DND-41 (cell line): Measurements from ENCODE around the gene PTX3.

ENCODE experiments used
- ATAC-seq: fragments of 200-7000 bp; cut with Tn5 transposase; 3 replicates; pipeline ENCODE4 v1.9.1; 2021; ENCODE audit warnings: low read depth; ENCODE audit not compliant: insufficient read depth
- DNase-seq: peaks from one replicate; pipeline ENCODE4 v3.0.0-alpha.2; 2020
- H2AFZ ChIP-seq: 2 replicates; pipeline ENCODE4 v1.6.0; 2012; ENCODE audit warnings: low read depth, low read length
- H3K27ac ChIP-seq: 2 replicates; pipeline ENCODE4 v1.5.1; 2012; ENCODE audit warnings: low read length, inconsistent platforms
- H3K27me3 ChIP-seq: fragments of 200-600 bp; sonication (generic); 2 replicates; pipeline ENCODE4 v1.6.0; 2012; ENCODE audit warnings: low read length, mild to moderate bottlenecking, inconsistent platforms; ENCODE audit not compliant: insufficient read depth, poor library complexity
- H3K36me3 ChIP-seq: 2 replicates; pipeline ENCODE4 v1.5.1; 2012; ENCODE audit warnings: low read length, inconsistent platforms; ENCODE audit not compliant: insufficient read depth
- H3K4me1 ChIP-seq: 2 replicates; pipeline ENCODE4 v1.5.1; 2012; ENCODE audit warnings: mild to moderate bottlenecking, low read length; ENCODE audit not compliant: insufficient read depth
- H3K4me2 ChIP-seq: 2 replicates; pipeline ENCODE4 v1.6.0; 2012; ENCODE audit warnings: mild to moderate bottlenecking, moderate library complexity, low read length, inconsistent platforms; ENCODE audit not compliant: insufficient read depth
- H3K4me3 ChIP-seq, 2 experiments: fragments of 200-600 bp in 1 of 2; shearing (Covaris generic) in 1 of 2; 2 replicates each; pipeline ENCODE4 v1.5.1; 2012 to 2016; ENCODE audit warnings: inconsistent platforms in 2 of 2, low read length in 2 of 2, mild to moderate bottlenecking in 2 of 2, low read depth in 1 of 2, moderate library complexity in 1 of 2
- H3K79me2 ChIP-seq: 2 replicates; pipeline ENCODE4 v1.6.0; 2012; ENCODE audit warnings: low read length, inconsistent platforms; ENCODE audit not compliant: insufficient read depth
- H3K9ac ChIP-seq: 2 replicates; pipeline ENCODE4 v1.6.0; 2012; ENCODE audit warnings: low read depth, mild to moderate bottlenecking, inconsistent platforms, low read length, moderate library complexity
- H3K9me3 ChIP-seq: 2 replicates; pipeline ENCODE4 v1.5.1; 2012; ENCODE audit warnings: low read length, moderate library complexity, mild to moderate bottlenecking, inconsistent platforms; ENCODE audit not compliant: insufficient read depth, severe bottlenecking
- H4K20me1 ChIP-seq: 2 replicates; pipeline ENCODE4 v1.6.0; 2012; ENCODE audit warnings: low read length; ENCODE audit not compliant: insufficient read depth
- CTCF ChIP-seq: IDR thresholded peaks from 2 replicates; pipeline ENCODE4 v1.5.1; 2012; ENCODE audit warnings: borderline replicate concordance, low read length, moderate library complexity, mild to moderate bottlenecking; ENCODE audit not compliant: poor library complexity, severe bottlenecking; ENCODE audit errors: extremely low read depth
- EZH2 ChIP-seq: IDR thresholded peaks from 3 replicates; pipeline ENCODE4 v1.6.1; 2012; ENCODE audit warnings: borderline replicate concordance, low read depth, mild to moderate bottlenecking, moderate library complexity, low read length, inconsistent platforms; ENCODE audit not compliant: severe bottlenecking

Gene PTX3

GRCh38 chr3:157429708-157430107 lies 6.9 kb upstream of the PTX3 start:
- no peak for ATAC-seq
- TF ChIP-seq EZH2 (no peak), CTCF (no peak)
- Histone ChIP-seq H3K4me1 (no peaks in the 10 kb centered on the region), H3K9me3 (no peaks in the 10 kb centered on the region), H3K9ac (no peak overlapping the region), H3K27ac (no peak overlapping the region), H2AFZ (no peak overlapping the region), H4K20me1 (no peaks in the 10 kb centered on the region), H3K4me2 (no peak overlapping the region), H3K79me2 (no peaks in the 10 kb centered on the region), H3K36me3 (no peaks in the 10 kb centered on the region), H3K4me3 (no peak overlapping the region), H3K27me3 (no peaks in the 10 kb centered on the region)
- DNase-seq = no peak

- Histone ChIP-seq H3K79me2 (no peaks in the 10 kb centered on the region), H3K9me3 (no peaks in the 10 kb centered on the region), H3K9ac (no peak overlapping the region), H3K27ac (no peak overlapping the region), H2AFZ (no peak overlapping the region), H3K36me3 (no peaks in the 10 kb centered on the region), H3K27me3 (no peaks in the 10 kb centered on the region), H3K4me1 (no peaks in the 10 kb centered on the region), H4K20me1 (no peaks in the 10 kb centered on the region), H3K4me3 (no peak overlapping the region), H3K4me2 (no peak overlapping the region)
- ATAC-seq = no peak
- DNase-seq = no peak
- TF ChIP-seq EZH2 = no peak
Measured at GRCh38 chr3:157438194-157438730, 1.6 kb downstream of the PTX3 start.

- Histone ChIP-seq H3K36me3 (no peaks in the 10 kb centered on the region), H3K27me3 (no peaks in the 10 kb centered on the region), H2AFZ (no peak overlapping the region), H3K4me1 (no peaks in the 10 kb centered on the region), H3K9ac (no peak overlapping the region), H3K79me2 (no peaks in the 10 kb centered on the region), H3K9me3 (no peaks in the 10 kb centered on the region), H4K20me1 (no peaks in the 10 kb centered on the region), H3K4me2 (no peak overlapping the region), H3K4me3 (no peak overlapping the region), H3K27ac (no peak overlapping the region)
- DNase-seq (no peak), ATAC-seq (no peak)
- TF ChIP-seq EZH2 (no peak), CTCF (no peak)
Measured at GRCh38 chr3:157441102-157441624, 4.5 kb downstream of the PTX3 start.

GRCh38 chr3:157442729-157443128 lies 6.1 kb downstream of the PTX3 start:
- no peak overlapping the region for H3K9ac ChIP-seq
- no peak overlapping the region for H2AFZ ChIP-seq
- no peaks in the 10 kb centered on the region for H3K79me2 ChIP-seq
- H3K4me2 ChIP-seq = no peak overlapping the region
- no peak for TF ChIP-seq CTCF
- TF ChIP-seq EZH2 = no peak
- no peaks in the 10 kb centered on the region for H4K20me1 ChIP-seq
- H3K27ac ChIP-seq = no peak overlapping the region
- H3K9me3 ChIP-seq = no peaks in the 10 kb centered on the region
- no peaks in the 10 kb centered on the region for H3K36me3 ChIP-seq
- ATAC-seq (no peak), DNase-seq (no peak)
- H3K27me3 ChIP-seq = no peaks in the 10 kb centered on the region
- H3K4me1 ChIP-seq = no peaks in the 10 kb centered on the region
- no peak overlapping the region for H3K4me3 ChIP-seq
